GM18858 (cell line): Measurements from ENCODE around the gene UBTF.

Source experiments
- ATAC-seq: cut with Tn5 transposase; IDR thresholded peaks from one replicate; pipeline ENCODE4 v1.9.1; 2021; ENCODE audit not compliant: unreplicated experiment

The UBTF gene

GRCh38 chr17:44171931-44172455 is 47.5 kb downstream of the UBTF start:
- no peak for ATAC-seq

- no peak for ATAC-seq
Observed at GRCh38 chr17:44170499-44171201, 48.8 kb downstream of the UBTF start, which contains the start of gene ASB16. Gene ASB16 (plus strand): TSS chr17:44170704. CDS start chr17:44170790, 86 bp downstream.

- ATAC-seq = no peak
Observed at GRCh38 chr17:44170135-44170498, 49.4 kb downstream of the UBTF start.

- ATAC-seq = no peak
Observed at GRCh38 chr17:44167181-44167861, 52.2 kb downstream of the UBTF start.

GRCh38 chr17:44164476-44164875 is 55.0 kb downstream of the UBTF start:
- no peak for ATAC-seq

- ATAC-seq = no peak
Observed at GRCh38 chr17:44159519-44160210, 59.8 kb downstream of the UBTF start.

GRCh38 chr17:44155488-44155887 is 64.0 kb downstream of the UBTF start:
- ATAC-seq = no peak
